ENCODE data around the gene PGLYRP1.

PGLYRP1 gene

DNA sequence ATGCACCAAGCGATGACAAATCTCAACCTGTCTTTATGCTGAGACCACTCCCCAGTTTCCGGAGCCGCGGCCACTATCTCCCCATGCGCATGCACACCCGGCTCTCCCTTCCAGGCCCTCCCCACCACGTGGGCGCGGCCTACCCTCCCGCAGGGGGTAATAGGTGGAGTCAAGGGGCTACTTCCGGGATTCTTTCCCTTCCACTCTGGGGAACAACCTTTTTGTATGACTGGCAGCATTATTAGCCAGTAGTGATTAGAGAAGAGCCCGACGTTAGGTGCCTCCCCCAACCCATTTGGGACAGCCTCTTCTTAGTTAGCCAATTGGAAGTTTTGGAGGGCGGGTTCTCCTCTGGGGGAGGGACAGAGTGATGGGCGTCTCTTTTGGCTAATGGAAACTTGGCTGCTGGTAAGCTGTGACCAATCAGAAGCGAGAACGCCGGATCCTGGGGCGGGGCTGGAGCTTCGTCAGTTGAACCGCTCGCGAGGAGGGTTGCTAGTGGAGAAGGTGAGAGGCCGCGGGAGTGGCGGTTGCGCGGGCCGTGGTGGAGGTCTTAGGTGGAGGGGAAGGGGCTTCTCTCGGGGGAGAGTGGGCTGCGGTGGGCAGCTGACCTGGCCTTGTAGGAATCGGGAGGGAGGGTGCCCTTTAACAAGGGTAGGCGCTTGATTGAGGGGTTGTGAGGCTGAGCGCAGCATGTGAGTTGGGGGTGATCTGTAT is 27.7 kb downstream of the PGLYRP1 start, which contains the start of gene CCDC61:
TSS of gene CCDC61 (plus strand) at position 470 of the 717 bp plus-strand sequence. CDS start 7,552 bp downstream, outside the sequence.
- H3K27ac ChIP-seq (ENCODE audit: low read depth, low read length) = no peak within 1 kb of the TSS
- peak within 1 kb of the TSS; percentile 44 for H2AFZ ChIP-seq (ENCODE audit: insufficient read depth, low read length, poor library complexity)
- H3K14ac ChIP-seq (ENCODE audit: low read length) = peak within 1 kb of the TSS; percentile 83
- H3K36me3 ChIP-seq (ENCODE audit: control insufficient read depth in 1 of 2, insufficient read depth in 2 of 2, low read length in 2 of 2) = peaks cover 0 to 3% of the 10 kb centered on the region in 2 experiments
- peak; percentile 98 to 100 for DNase-seq
- H3K4me1 ChIP-seq (ENCODE audit: control insufficient read depth in 1 of 2, insufficient read depth in 2 of 2, low read length in 2 of 2) = peaks cover 10 to 13% of the 10 kb centered on the region in 2 experiments
- no peak within 1 kb of the TSS for H3K23ac ChIP-seq (ENCODE audit: low read length)
- peak within 1 kb of the TSS; percentile 92 for H3K4me2 ChIP-seq (ENCODE audit: low read length)
- H3K27me3 ChIP-seq (ENCODE audit: insufficient read depth, low read length) = no peaks in the 10 kb centered on the region
- H3K4ac ChIP-seq (ENCODE audit: low read depth, low read length) = peak within 1 kb of the TSS; percentile 28
- H2AK5ac ChIP-seq (ENCODE audit: low read length) = peak within 1 kb of the TSS; percentile 10
- no CpG with 5 or more reads among the region's 34 CpGs for WGBS (ENCODE audit: extremely low coverage, insufficient coverage, insufficient read length)
- H2BK5ac ChIP-seq (ENCODE audit: low read depth, low read length, poor library complexity) = peak within 1 kb of the TSS; percentile 70
- H2BK120ac ChIP-seq (ENCODE audit: insufficient read depth, low read length, poor library complexity) = no peak within 1 kb of the TSS
- H4K91ac ChIP-seq (ENCODE audit: low read depth, low read length) = peak within 1 kb of the TSS; percentile 52
- H3K18ac ChIP-seq (ENCODE audit: low read length) = no peak within 1 kb of the TSS
- no peak within 1 kb of the TSS for H2BK12ac ChIP-seq (ENCODE audit: low read length)
- H3K9me3 ChIP-seq (ENCODE audit: insufficient read depth, low read depth, low read length) = no peaks in the 10 kb centered on the region
- peak within 1 kb of the TSS; percentile 84 for H3K9ac ChIP-seq (ENCODE audit: low read length)
- peak within 1 kb of the TSS; percentile 92 for H3K4me3 ChIP-seq (ENCODE audit: low read depth, low read length)
- peaks cover 3% of the 10 kb centered on the region for H3K79me1 ChIP-seq (ENCODE audit: low read length)
- H4K8ac ChIP-seq (ENCODE audit: low read depth, low read length) = peak within 1 kb of the TSS; percentile 89
- H3K79me2 ChIP-seq (ENCODE audit: control insufficient read depth, insufficient read depth, low read length, poor library complexity) = peaks cover 4% of the 10 kb centered on the region
- peak within 1 kb of the TSS; percentile 38 for H4K12ac ChIP-seq (ENCODE audit: low read depth, low read length)

DNA sequence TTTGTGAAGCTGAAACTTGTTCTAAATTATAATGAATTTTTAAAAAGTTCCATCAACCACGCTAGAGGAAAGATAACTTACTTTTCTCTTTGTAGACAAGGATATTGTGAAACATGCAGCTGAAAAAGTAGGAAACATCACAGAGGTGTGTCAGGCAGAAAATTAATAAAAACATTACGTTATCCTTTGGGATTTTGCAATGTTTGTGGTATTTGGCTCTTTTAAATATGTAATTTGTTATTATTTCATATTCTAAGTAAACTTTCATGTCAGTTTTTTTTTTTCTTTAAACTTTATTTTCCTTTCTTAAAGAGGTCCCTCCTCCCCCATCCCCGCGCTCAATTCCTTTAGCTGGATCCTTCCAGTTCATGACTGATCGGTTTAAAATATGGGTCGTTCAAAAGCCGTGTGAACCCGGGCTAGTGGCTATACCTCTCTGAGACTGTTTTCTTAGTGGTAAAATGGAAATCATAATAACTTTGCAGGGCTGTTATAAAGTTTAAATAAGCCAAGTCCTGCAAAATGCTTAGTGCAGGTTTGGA is 28.3 kb downstream of the PGLYRP1 start:
- H2AFZ ChIP-seq (ENCODE audit: insufficient read depth, low read length, poor library complexity) = peak overlapping the region; percentile 3
- no peak overlapping the region for H3K9ac ChIP-seq (ENCODE audit: low read length)
- H3K4me2 ChIP-seq (ENCODE audit: low read length) = peak overlapping the region; percentile 82
- no peak overlapping the region for H4K91ac ChIP-seq (ENCODE audit: low read depth, low read length)
- H3K27me3 ChIP-seq (ENCODE audit: insufficient read depth, low read length) = no peaks in the 10 kb centered on the region
- no peak overlapping the region for H3K14ac ChIP-seq (ENCODE audit: low read length)
- H3K9me3 ChIP-seq (ENCODE audit: insufficient read depth, low read depth, low read length) = no peaks in the 10 kb centered on the region
- peaks cover 6 to 7% of the 10 kb centered on the region in 2 experiments for H3K4me1 ChIP-seq (ENCODE audit: control insufficient read depth in 1 of 2, insufficient read depth in 2 of 2, low read length in 2 of 2)
- no peak overlapping the region for H2BK12ac ChIP-seq (ENCODE audit: low read length)
- peaks cover 0 to 3% of the 10 kb centered on the region in 2 experiments for H3K36me3 ChIP-seq (ENCODE audit: control insufficient read depth in 1 of 2, insufficient read depth in 2 of 2, low read length in 2 of 2)
- H3K79me1 ChIP-seq (ENCODE audit: low read length) = peaks cover 3% of the 10 kb centered on the region
- H2BK120ac ChIP-seq (ENCODE audit: insufficient read depth, low read length, poor library complexity) = no peak overlapping the region
- no peak overlapping the region for H3K23ac ChIP-seq (ENCODE audit: low read length)
- peak overlapping the region; percentile 13 for H4K8ac ChIP-seq (ENCODE audit: low read depth, low read length)
- no peak overlapping the region for H3K18ac ChIP-seq (ENCODE audit: low read length)
- H4K12ac ChIP-seq (ENCODE audit: low read depth, low read length) = no peak overlapping the region
- H3K4me3 ChIP-seq (ENCODE audit: low read depth, low read length) = no peak overlapping the region
- no CpG with 5 or more reads among the region's 8 CpGs for WGBS (ENCODE audit: extremely low coverage, insufficient coverage, insufficient read length)
- peaks cover 4% of the 10 kb centered on the region for H3K79me2 ChIP-seq (ENCODE audit: control insufficient read depth, insufficient read depth, low read length, poor library complexity)
- no peak overlapping the region for H3K27ac ChIP-seq (ENCODE audit: low read depth, low read length)
- no peak overlapping the region for H2BK5ac ChIP-seq (ENCODE audit: low read depth, low read length, poor library complexity)
- H2AK5ac ChIP-seq (ENCODE audit: low read length) = no peak overlapping the region
- peak in 1 of 2 donors; percentile 52 for DNase-seq
- H3K4ac ChIP-seq (ENCODE audit: low read depth, low read length) = no peak overlapping the region

DNA sequence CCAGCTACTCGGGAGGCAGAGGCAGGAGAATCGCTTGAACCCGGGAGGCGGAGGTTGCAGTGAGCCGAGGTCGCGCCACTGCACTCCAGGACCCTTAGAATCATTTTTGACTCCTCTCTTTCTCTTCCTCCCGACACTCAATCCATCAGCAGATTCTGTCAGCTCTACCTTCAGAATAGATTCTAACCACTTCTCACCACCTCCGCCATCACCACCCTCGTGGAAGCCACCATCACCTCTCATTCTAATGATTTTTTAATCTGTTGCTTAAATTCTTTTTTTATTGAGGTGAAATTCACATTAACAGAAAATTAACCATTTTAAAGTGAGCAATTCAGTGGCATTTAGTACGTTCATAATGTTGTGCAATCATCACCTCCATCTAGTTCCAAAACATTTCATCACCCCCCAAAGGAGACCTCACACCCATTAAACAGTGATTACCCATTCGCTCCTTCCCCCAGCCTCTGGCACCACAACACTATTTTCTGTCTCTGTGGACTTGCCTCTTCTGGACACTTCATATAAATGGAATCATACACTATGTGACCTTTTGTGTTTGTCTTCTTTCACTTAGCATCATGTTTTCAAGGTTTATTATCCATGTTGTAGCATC is 32.6 kb downstream of the PGLYRP1 start:
- Histone ChIP-seq H2AK5ac (ENCODE audit: low read length) (no peak overlapping the region), H3K4me1 (ENCODE audit: control insufficient read depth in 1 of 2, insufficient read depth in 2 of 2, low read length in 2 of 2) (no peaks in the 10 kb centered on the region), H2BK12ac (ENCODE audit: low read length) (no peak overlapping the region), H2BK120ac (ENCODE audit: insufficient read depth, low read length, poor library complexity) (no peak overlapping the region), H3K23ac (ENCODE audit: low read length) (no peak overlapping the region), H2AFZ (ENCODE audit: insufficient read depth, low read length, poor library complexity) (no peak overlapping the region), H3K4me2 (ENCODE audit: low read length) (no peak overlapping the region), H4K8ac (ENCODE audit: low read depth, low read length) (no peak overlapping the region), H4K91ac (ENCODE audit: low read depth, low read length) (no peak overlapping the region), H3K27me3 (ENCODE audit: insufficient read depth, low read length) (no peaks in the 10 kb centered on the region), H3K36me3 (ENCODE audit: control insufficient read depth in 1 of 2, insufficient read depth in 2 of 2, low read length in 2 of 2) (no peaks in the 10 kb centered on the region), H3K9ac (ENCODE audit: low read length) (no peak overlapping the region), H3K79me2 (ENCODE audit: control insufficient read depth, insufficient read depth, low read length, poor library complexity) (no peaks in the 10 kb centered on the region), H2BK5ac (ENCODE audit: low read depth, low read length, poor library complexity) (no peak overlapping the region), H3K9me3 (ENCODE audit: insufficient read depth, low read depth, low read length) (no peaks in the 10 kb centered on the region), H4K12ac (ENCODE audit: low read depth, low read length) (no peak overlapping the region), H3K4ac (ENCODE audit: low read depth, low read length) (no peak overlapping the region), H3K27ac (ENCODE audit: low read depth, low read length) (no peak overlapping the region), H3K18ac (ENCODE audit: low read length) (no peak overlapping the region), H3K79me1 (ENCODE audit: low read length) (no peaks in the 10 kb centered on the region), H3K14ac (ENCODE audit: low read length) (no peak overlapping the region), H3K4me3 (ENCODE audit: low read depth, low read length) (no peak overlapping the region)
- no peak for DNase-seq
- WGBS (ENCODE audit: extremely low coverage, insufficient coverage, insufficient read length) = no CpG with 5 or more reads among the region's 12 CpGs

DNA sequence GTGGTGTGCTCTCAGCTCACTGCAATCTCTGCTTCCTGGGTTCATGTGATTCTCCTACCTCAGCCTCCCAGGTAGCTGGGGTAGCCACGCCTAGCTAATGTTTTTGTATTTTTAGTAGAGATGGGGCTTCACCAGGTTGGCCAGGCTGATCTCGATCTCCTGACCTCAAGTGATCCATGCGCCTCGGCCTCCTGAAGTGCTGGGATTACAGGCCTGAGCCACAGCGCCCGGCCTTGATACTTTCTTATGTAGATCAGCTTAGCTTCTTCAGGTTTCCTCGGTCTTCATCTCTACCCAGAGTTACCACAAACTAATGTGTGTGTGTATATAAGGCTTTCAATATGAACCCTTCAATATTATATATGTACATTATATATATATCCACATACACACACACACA is 37.5 kb downstream of the PGLYRP1 start:
- no CpG with 5 or more reads among the region's 7 CpGs for WGBS (ENCODE audit: extremely low coverage, insufficient coverage, insufficient read length)
- Histone ChIP-seq H2BK5ac (ENCODE audit: low read depth, low read length, poor library complexity) (no peak overlapping the region), H3K18ac (ENCODE audit: low read length) (no peak overlapping the region), H3K9ac (ENCODE audit: low read length) (no peak overlapping the region), H2BK12ac (ENCODE audit: low read length) (no peak overlapping the region), H2AK5ac (ENCODE audit: low read length) (no peak overlapping the region), H3K4me1 (ENCODE audit: control insufficient read depth in 1 of 2, insufficient read depth in 2 of 2, low read length in 2 of 2) (no peaks in the 10 kb centered on the region), H3K4me2 (ENCODE audit: low read length) (no peak overlapping the region), H3K36me3 (ENCODE audit: control insufficient read depth in 1 of 2, insufficient read depth in 2 of 2, low read length in 2 of 2) (no peaks in the 10 kb centered on the region), H3K4me3 (ENCODE audit: low read depth, low read length) (no peak overlapping the region), H3K4ac (ENCODE audit: low read depth, low read length) (no peak overlapping the region), H3K14ac (ENCODE audit: low read length) (no peak overlapping the region), H3K27ac (ENCODE audit: low read depth, low read length) (no peak overlapping the region), H4K91ac (ENCODE audit: low read depth, low read length) (no peak overlapping the region), H4K8ac (ENCODE audit: low read depth, low read length) (no peak overlapping the region), H3K79me1 (ENCODE audit: low read length) (no peaks in the 10 kb centered on the region), H3K9me3 (ENCODE audit: insufficient read depth, low read depth, low read length) (no peaks in the 10 kb centered on the region), H3K27me3 (ENCODE audit: insufficient read depth, low read length) (no peaks in the 10 kb centered on the region), H3K79me2 (ENCODE audit: control insufficient read depth, insufficient read depth, low read length, poor library complexity) (no peaks in the 10 kb centered on the region), H3K23ac (ENCODE audit: low read length) (no peak overlapping the region), H2BK120ac (ENCODE audit: insufficient read depth, low read length, poor library complexity) (no peak overlapping the region), H4K12ac (ENCODE audit: low read depth, low read length) (no peak overlapping the region), H2AFZ (ENCODE audit: insufficient read depth, low read length, poor library complexity) (no peak overlapping the region)
- DNase-seq = no peak
